ENCODE measurements around the gene PARD3.
"Not testable (repeated sequence)": the region's sequence is repeated elsewhere in the genome, so short reads cannot be mapped to it uniquely, and the experiment has no call there.

PARD3 gene

DNA sequence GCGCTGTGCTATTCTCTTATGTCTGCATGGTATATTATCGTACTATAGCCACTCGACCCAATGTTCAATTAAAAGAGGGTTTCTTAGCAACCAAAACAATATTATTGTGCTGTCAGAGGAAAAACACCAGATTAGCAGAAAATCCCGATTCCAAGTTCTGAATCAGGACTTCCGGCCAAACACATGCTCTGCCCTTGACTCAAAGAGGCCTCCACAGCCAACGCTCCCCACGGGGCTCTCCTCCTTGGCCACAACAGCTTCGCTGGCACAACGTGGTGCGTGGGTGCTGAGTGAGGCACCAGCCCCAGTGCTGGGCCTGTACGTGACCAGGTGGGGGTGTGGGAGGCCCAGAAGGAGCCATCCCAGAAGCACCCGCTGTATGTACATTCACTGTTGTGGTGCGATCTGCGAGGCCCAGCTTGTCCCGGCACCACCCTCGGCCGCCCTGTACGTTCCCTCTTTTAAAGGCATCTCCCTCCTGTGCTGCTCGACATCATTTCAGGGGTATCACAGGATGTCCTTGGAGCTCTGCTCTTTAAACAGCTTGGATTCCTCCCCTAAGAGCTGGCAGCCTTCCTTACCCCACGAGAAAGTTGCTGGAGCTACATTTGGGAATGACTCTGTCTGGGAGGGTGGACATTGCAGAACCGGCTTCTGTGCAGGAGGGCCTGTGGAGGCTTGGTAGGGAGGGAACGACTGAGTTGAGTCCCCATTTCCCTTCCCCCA is 736.2 kb downstream of the PARD3 start:
- DNase-seq = no peak

DNA sequence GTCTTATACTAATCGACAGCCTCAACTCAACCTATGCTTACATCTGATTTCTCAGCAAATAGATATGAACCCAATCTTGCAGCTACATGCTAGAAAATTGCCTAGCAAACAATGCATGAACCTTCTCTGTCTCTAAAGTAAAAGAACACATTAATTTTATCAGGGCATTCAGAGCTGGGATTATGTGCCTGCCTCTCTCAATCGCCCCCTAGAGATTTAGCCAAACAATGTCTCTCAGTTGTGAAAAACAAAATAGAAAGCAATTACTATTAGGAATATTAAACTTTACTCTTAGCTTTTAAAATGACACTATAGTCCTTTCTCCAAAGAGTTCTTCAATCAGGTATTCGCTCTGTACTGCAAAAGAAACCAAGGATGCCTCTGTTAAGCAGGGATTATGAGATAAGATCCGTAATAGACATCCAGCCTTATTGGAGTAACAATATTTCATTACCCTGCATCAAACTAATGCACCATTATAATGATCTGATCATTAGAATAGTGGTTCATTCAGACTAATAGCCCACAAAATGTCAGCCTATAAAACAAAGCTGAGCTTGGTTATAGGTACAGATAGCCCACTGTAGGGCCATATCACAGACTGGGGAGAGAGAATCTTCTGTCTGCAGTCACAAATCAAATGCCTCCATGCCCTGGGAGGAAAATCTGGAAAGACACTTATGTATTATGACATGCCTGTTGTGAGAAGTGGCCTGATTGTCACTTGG is 736.9 kb downstream of the PARD3 start:
- DNase-seq = no peak

DNA sequence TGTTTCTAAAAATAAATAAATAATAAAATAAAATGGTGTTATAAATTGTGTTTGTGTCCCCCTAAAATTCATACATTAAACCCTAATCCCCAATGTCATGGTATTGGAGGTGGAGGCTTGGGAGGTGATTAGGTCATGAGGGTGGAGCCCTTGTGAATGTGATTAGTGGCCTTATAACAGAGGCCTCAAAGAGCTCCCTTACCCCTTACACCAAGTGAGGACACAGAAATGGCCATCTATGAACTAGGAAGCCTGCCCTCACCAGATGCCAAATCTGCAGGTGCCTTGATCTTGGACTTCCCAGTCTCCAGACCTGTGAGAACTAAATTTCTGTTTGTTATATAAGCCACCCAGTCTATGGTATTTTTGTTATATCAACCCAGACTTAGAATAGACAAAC is 738.7 kb downstream of the PARD3 start:
- DNase-seq = no peak

DNA sequence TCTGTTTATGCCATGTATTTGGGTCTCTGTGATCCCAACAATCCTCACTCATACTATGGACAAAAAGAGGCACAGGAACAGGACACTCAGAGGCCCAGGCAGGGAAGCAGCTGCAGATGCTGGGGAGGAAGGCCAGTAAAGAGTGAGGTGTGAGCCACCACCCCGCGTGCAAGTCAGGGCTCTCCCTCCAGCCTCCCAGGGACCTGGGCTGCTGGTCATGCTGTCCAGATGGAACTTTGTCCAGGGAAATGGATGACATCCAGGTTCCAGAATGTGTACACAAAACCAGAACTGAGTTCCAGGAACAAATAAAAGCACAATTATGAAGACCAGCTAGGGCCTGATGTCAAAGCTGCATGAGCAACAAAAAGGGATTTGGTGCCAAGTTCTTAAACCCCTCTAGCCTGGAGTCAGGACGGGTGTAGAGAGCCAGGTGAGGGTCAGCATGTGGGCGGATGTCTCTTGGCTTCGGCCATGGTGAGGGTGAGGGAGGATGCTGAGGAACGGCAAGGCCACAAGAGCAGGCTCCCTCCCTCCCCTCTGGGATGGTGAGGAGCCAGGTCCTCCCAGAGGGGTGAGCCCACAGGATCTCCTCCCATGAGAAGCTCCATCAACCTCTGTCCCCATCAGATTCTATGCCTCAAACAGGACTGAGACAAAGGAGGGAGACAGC is 739.7 kb downstream of the PARD3 start:
- DNase-seq = no peak

DNA sequence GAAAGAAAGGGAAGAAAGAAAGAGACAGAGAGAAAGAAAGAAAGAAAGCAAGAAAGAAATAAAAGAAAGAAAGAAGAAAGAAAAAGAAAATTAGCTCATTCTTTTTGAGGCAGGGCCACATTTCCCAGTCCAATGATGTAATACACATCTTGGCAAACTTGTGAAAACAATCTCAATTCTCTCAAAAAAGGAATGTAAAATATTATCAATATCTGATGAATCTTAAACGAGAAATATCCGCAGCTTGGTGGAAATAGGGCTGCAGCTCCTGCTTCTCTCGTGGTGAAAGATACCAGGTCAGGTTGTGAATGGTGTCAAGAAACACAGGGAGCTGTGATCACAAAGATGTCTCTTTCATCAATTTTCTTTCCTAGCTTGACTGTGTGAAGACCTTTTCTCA is 741.0 kb downstream of the PARD3 start:
- DNase-seq = no peak

DNA sequence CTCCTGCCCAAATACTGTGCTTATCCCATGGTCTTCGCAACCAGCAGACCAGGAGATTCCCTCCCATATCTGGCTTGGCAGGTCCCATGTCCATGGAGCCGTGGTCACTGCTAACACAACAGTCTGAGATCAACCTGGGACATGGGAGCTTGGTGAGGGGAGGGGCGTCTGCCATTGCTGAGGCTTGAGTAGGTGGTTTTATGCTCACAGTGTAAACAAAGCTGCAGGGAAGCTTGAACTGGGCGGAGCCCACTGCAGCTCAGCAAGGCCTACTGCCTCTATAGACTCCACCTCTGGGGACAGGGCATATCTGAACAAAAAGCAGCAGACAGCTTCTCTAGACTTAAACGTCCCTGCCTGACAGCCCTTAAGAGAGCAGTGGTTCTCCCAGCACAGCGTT is 747.4 kb downstream of the PARD3 start:
- not testable (repeated sequence) for DNase-seq

DNA sequence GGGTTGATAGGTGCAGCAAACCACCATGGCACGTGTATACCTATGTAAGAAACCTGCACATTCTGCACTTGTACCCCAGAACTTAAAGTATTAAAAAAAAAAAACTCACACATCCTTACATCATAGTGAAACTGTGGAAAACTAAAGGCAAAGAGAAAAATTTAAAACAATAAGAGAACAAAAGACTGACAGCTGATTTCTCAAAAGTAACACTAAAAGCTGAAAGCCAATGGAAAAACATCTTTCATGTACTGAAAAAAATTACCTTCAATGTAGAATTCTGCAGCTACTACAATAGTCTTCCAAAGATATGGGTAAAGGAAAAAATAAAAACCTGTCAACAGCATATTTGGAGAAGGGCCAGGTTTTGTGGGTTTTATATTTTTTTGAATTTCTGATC is 751.5 kb downstream of the PARD3 start:
- DNase-seq = no peak

DNA sequence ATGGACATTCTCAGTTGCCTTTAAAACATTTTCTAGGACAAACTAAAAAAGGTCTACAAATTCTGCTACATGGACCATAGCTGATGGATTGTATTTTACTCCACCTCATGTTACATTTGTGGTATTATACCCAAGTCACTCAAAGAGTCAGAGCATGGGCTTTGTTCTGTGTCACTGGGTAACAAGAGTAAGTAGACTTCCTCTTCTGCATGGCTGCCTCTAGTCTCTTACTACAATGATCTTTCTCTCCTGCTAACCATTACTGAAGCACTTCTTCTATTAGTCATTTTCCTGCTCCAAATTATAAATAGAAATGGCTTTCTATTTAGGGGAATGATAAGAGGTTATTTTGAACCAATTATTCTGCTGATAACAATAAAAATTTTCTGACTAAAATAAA is 753.3 kb downstream of the PARD3 start:
- no peak for DNase-seq
